B cell (primary cell): ENCODE data around the gene ESRRA. TPM values are rescaled to one million over a fixed set of nuclear protein-coding genes. Genes with fewer than 3 reads are reported as not detected.

Experiments
- ATAC-seq: fragments of 200-7000 bp; cut with Tn5 transposase; one replicate; pipeline ENCODE4 v1.10.0; 2021; ENCODE audit warnings: low read depth, mild to moderate bottlenecking, moderate number of reproducible peaks, moderate library complexity
- CTCF ChIA-PET: fragments of 350-600 bp; sonication (Branson Sonifier 250); formaldehyde crosslinking; loops from one replicate; lab custom pipeline; 2021; ENCODE audit warnings: antibody characterized with exemption, inconsistent platforms; lab: Charles Lee
- POLR2A ChIA-PET: fragments of 350-600 bp; sonication (Branson Sonifier 250); formaldehyde crosslinking; loops from one replicate; lab custom pipeline; 2021; ENCODE audit warnings: antibody characterized with exemption; lab: Charles Lee
- DNase-seq: peaks from one replicate; pipeline ENCODE4 v3.0.0; 2013
- H2AFZ ChIP-seq: 2 replicates; pipeline ENCODE4 v1.6.1; 2012; ENCODE audit warnings: mild to moderate bottlenecking, low read depth, low read length; ENCODE audit not compliant: insufficient read depth, poor library complexity, severe bottlenecking
- H3K27ac ChIP-seq, 2 donors: 1 replicate in 1 of 2; 2 replicates in 1 of 2; pipeline ENCODE4 v1.5.1; 2012 to 2013; ENCODE audit warnings: low read length in 2 of 2, mild to moderate bottlenecking in 2 of 2, moderate library complexity in 1 of 2
- H3K27me3 ChIP-seq, 4 experiments: fragments of 200-600 bp in 1 of 4; sonication (generic) in 1 of 4; replicated peaks in 1 of 4; 1 replicate in 2 of 4; 2 replicates in 2 of 4; pipeline versions ENCODE4 v1.6.1 to v1.7.0; 2013 to 2016; ENCODE audit warnings: low read length in 3 of 4, mild to moderate bottlenecking in 2 of 4, mixed read lengths in 1 of 4, moderate library complexity in 1 of 4; ENCODE audit not compliant: insufficient read depth in 4 of 4, control insufficient read depth in 3 of 4; ENCODE audit errors: control extremely low read depth in 1 of 4
- H3K36me3 ChIP-seq, 2 experiments: replicated peaks in 1 of 2; 1 replicate in 1 of 2; 2 replicates in 1 of 2; pipeline versions ENCODE4 v1.6.1 to v1.7.1; 2013; ENCODE audit warnings: low read length in 1 of 2; ENCODE audit not compliant: insufficient read depth in 2 of 2, control insufficient read depth in 1 of 2; ENCODE audit errors: control extremely low read depth in 1 of 2, extremely low read depth in 1 of 2
- H3K4me1 ChIP-seq, 2 donors: fragments of 200-600 bp in 1 of 2; sonication (generic) in 1 of 2; 1 replicate in 1 of 2; 2 replicates in 1 of 2; pipeline versions ENCODE4 v1.5.1 to v1.6.1; 2013 to 2017; ENCODE audit warnings: low read length in 2 of 2; ENCODE audit not compliant: control insufficient read depth in 2 of 2, insufficient read depth in 2 of 2
- H3K4me2 ChIP-seq: replicated peaks from 2 replicates; pipeline ENCODE3; 2012; ENCODE audit warnings: mild to moderate bottlenecking, low read depth, low read length; ENCODE audit not compliant: poor library complexity, severe bottlenecking
- H3K4me3 ChIP-seq, 5 experiments: fragments of 200-600 bp in 1 of 5; sonication (generic) in 1 of 5; 1 replicate in 3 of 5; 2 replicates in 2 of 5; pipeline versions ENCODE4 v1.5.1 to v1.7.0; 2011 to 2016; ENCODE audit warnings: low read length in 4 of 5, mild to moderate bottlenecking in 4 of 5, low read depth in 2 of 5, control low read depth in 1 of 5, moderate library complexity in 1 of 5; ENCODE audit not compliant: insufficient read depth in 1 of 5; ENCODE audit errors: control extremely low read depth in 1 of 5, extremely low read depth in 1 of 5
- H3K79me2 ChIP-seq: fragments of 200-600 bp; sonication (generic); one replicate; pipeline ENCODE4 v1.6.0; 2016; ENCODE audit warnings: low read length; ENCODE audit not compliant: control insufficient read depth, insufficient read depth
- H3K9ac ChIP-seq: fragments of 200-600 bp; sonication (generic); 2 replicates; pipeline ENCODE4 v1.6.1; 2017; ENCODE audit warnings: mild to moderate bottlenecking, low read length, moderate library complexity
- H3K9me3 ChIP-seq, 3 donors: one replicate each; pipeline versions ENCODE4 v1.6.1 to v1.7.1; 2013; ENCODE audit warnings: low read length in 2 of 3; ENCODE audit not compliant: control insufficient read depth in 2 of 3, insufficient read depth in 1 of 3; ENCODE audit errors: control extremely low read depth in 1 of 3
- H4K20me1 ChIP-seq: 2 replicates; pipeline ENCODE4 v1.6.0; 2012; ENCODE audit warnings: mild to moderate bottlenecking, low read length; ENCODE audit not compliant: insufficient read depth, control insufficient read depth, poor library complexity, severe bottlenecking
- H3K27ac Mint-ChIP-seq: one replicate; pipeline ENCODE4 v1.8.0; 2021; ENCODE audit warnings: mixed read lengths
- H3K27me3 Mint-ChIP-seq: one replicate; pipeline ENCODE4 v1.8.0; 2021; ENCODE audit warnings: mixed read lengths
- H3K4me1 Mint-ChIP-seq: one replicate; pipeline ENCODE4 v1.8.0; 2021; ENCODE audit warnings: mixed read lengths
- H3K4me3 Mint-ChIP-seq: one replicate; pipeline ENCODE4 v1.8.0; 2021; ENCODE audit warnings: mixed read lengths
- H3K9me3 Mint-ChIP-seq: one replicate; pipeline ENCODE4 v1.8.0; 2022; ENCODE audit warnings: mixed read lengths; ENCODE audit not compliant: insufficient read depth
- CTCF ChIP-seq: fragments of 200-600 bp; IDR thresholded peaks from one replicate; pipeline ENCODE4 v1.8.0; 2022; ENCODE audit warnings: antibody characterized with exemption, mild to moderate bottlenecking
- EZH2 ChIP-seq: IDR thresholded peaks from 2 replicates; pipeline ENCODE4 v1.6.1; 2012; ENCODE audit warnings: borderline replicate concordance, low read depth, mild to moderate bottlenecking, moderate library complexity, low read length; ENCODE audit not compliant: insufficient read depth, poor library complexity, severe bottlenecking
- WGBS: methylation state at CpG from one replicate; pipeline ENCODE4 v1.1.5; 2013; ENCODE audit warnings: missing lambda C conversion rate; ENCODE audit not compliant: insufficient coverage; 5-methylcytosine and 5-hydroxymethylcytosine counted together
- intact Hi-C: fragments of 100-400 bp; cut with micrococcal nuclease; formaldehyde crosslinking; loops from one replicate; pipeline ENCODE4 v1.10.0; 2022
- polyA plus RNA-seq: library from polyadenylated mRNA; depleted of rRNA; stranded (reverse); fragments of >200 nt; gene quantifications from 2 replicates; pipeline ENCODE4 v1.2.3, GENCODE V29; 2012
- total RNA-seq, 2 donors: library from RNA; stranded (reverse); fragments of 120-200 nt in 1 of 2; gene quantifications; 1 replicate in 1 of 2; 2 replicates in 1 of 2; pipeline versions ENCODE4 v1.2.3 to v1.2.4, GENCODE V29; 2013 to 2022

ESRRA gene
- total and polyA plus RNA-seq, 2 donors (not counting 1 experiment from before 2014, with no cell fraction given), result 16.3 to 39.6 TPM

DNA sequence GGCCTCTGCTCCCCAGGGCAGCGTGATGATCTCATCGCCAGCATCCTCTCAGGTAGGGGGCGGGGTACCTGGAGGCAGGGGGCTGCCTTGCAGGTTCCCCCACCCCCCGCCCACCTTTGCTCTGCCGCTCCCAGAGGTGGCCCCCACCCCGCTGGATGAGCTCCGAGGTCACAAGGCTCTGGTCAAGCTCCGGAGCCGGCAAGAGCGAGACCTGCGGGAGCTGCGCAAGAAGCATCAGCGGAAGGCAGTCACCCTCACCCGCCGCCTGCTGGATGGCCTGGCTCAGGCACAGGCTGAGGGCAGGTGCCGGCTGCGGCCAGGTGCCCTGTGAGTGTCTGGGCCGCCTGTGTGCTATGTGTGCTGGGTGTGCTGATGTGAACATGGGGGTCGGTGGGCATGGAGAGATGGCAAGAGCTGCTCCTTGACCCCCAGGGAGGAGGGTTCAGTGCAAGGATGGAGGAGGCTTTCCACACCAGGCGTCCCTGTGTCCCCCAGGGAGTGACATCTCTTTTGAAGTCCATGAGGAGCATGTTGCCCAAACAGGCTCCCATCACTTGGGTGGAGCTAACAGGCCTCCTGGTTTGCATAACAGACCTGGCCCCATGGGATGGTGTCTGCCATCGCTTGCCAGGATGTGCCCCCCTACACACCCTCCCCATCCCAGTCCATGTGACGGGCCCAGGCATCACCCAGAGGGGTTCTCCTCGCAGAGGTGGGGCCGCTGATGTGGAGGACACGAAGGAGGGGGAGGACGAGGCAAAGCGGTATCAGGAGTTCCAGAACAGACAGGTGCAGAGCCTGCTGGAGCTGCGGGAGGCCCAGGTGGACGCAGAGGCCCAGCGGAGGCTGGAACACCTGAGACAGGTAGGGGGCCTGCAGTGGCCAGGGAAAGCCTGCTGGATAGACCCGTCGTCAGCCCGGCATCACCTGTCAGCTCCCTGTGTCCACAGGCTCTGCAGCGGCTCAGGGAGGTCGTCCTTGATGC, 39.9 kb upstream of the ESRRA start:
- TF ChIP-seq EZH2 (no peak), CTCF (no peak)
- peaks cover 9 to 17% of the 10 kb centered on the region in 2 donors for H3K4me1 ChIP-seq
- CTCF ChIA-PET, result interaction anchor here (1.0 kb wide), 1 partner anchor 14 kb away, joined by 3 read pairs; the partner anchor contains the start of gene PLCB3
- H3K4me3 Mint-ChIP-seq, result no peak overlapping the region
- no peaks in the 10 kb centered on the region for H3K27me3 Mint-ChIP-seq
- intact Hi-C loops, result no loop called here
- H3K9ac ChIP-seq, result no peak overlapping the region
- no peak overlapping the region for H3K4me3 ChIP-seq
- no peaks in the 10 kb centered on the region for H3K9me3 Mint-ChIP-seq
- 83% methylated on average over 35 of the region's 35 CpGs for WGBS
- POLR2A ChIA-PET, result interaction anchor here (1.5 kb wide), 1 partner anchor 60 kb away, joined by 5 read pairs; the partner anchor contains the start of gene FERMT3
- H3K4me1 Mint-ChIP-seq, result peaks cover 15% of the 10 kb centered on the region
- no peak overlapping the region for H2AFZ ChIP-seq
- ATAC-seq (no peak), DNase-seq (no peak)
- no peak overlapping the region for H3K27ac ChIP-seq
- H3K36me3 ChIP-seq, result no peaks in the 10 kb centered on the region
- no peak overlapping the region for H3K27ac Mint-ChIP-seq
- H4K20me1 ChIP-seq, result no peaks in the 10 kb centered on the region
- H3K9me3 ChIP-seq, result peaks cover 0 to 3% (median 0%) of the 10 kb centered on the region in 3 donors
- H3K79me2 ChIP-seq, result no peaks in the 10 kb centered on the region
- no peak overlapping the region for H3K4me2 ChIP-seq
- no peaks in the 10 kb centered on the region for H3K27me3 ChIP-seq

DNA sequence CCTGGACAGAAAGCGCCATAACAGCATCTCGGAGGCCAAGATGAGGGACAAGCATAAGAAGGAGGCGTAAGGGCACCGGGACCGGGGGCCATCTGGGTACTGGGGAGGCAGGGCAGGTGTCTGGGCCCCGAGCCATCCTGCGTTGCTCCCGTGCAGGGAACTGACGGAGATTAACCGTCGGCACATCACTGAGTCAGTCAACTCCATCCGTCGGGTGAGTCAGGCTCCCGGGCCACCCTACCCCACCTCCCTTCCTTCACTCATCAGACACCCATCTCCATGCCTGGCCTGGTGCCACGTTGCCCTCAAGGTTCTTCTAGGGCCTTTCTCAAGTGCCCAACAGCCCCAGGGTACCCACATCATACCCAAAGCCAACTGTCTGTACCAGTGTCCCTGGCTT, 39.0 kb upstream of the ESRRA start:
- Histone ChIP-seq H3K79me2 (no peaks in the 10 kb centered on the region), H3K36me3 (no peaks in the 10 kb centered on the region), H3K9me3 (peaks cover 0 to 3% (median 0%) of the 10 kb centered on the region in 3 donors), H3K4me3 (no peak overlapping the region), H3K9ac (no peak overlapping the region), H3K27ac (no peak overlapping the region), H3K4me2 (no peak overlapping the region), H4K20me1 (no peaks in the 10 kb centered on the region), H2AFZ (no peak overlapping the region), H3K4me1 (peaks cover 9 to 21% of the 10 kb centered on the region in 2 donors), H3K27me3 (no peaks in the 10 kb centered on the region)
- no peaks in the 10 kb centered on the region for H3K27me3 Mint-ChIP-seq
- no peaks in the 10 kb centered on the region for H3K9me3 Mint-ChIP-seq
- no peak for ATAC-seq
- ChIA-PET POLR2A (no interaction called here), CTCF (no interaction called here)
- DNase-seq, result no peak
- WGBS, result 94% methylated on average over 14 of the region's 15 CpGs
- peaks cover 15% of the 10 kb centered on the region for H3K4me1 Mint-ChIP-seq
- no peak overlapping the region for H3K27ac Mint-ChIP-seq
- H3K4me3 Mint-ChIP-seq, result no peak overlapping the region
- intact Hi-C loops, result no loop called here
- TF ChIP-seq EZH2 (no peak), CTCF (no peak)
